ENCODE results near the gene P2RX7. TPM values are rescaled to one million over a fixed set of nuclear protein-coding genes. Genes with fewer than 3 reads are reported as not detected.
"Not testable (repeated sequence)": the region's sequence is repeated elsewhere in the genome, so short reads cannot be mapped to it uniquely, and the experiment has no call there.

The P2RX7 gene
- total and polyA plus RNA-seq, 7 donors = 0.60 to 8.0 (median 3.9) TPM

GRCh38 chr12:121229826-121230537 is 97.3 kb downstream of the P2RX7 start:
- H3K4me1 ChIP-seq; intact Hi-C loops (cut with DNase I); H3K4me3 ChIP-seq; H3K27ac ChIP-seq; H3K9me3 ChIP-seq; H3K27me3 ChIP-seq: not testable (repeated sequence)
- peak; percentile 84 for DNase-seq
- TF ChIP-seq CTCF (IDR thresholded peaks at IDR 0.05) = peak; percentile 43 to 94 (median 74)
- H3K36me3 ChIP-seq = peaks cover 0 to 41% (median 14%) of the 10 kb centered on the region in 4 donors
- WGBS, 2 donors = 38 to 47% methylated on average over 19 of the region's 19 CpGs

- Histone ChIP-seq H3K4me1 (peaks cover 0 to 6% (median 3%) of the 10 kb centered on the region in 4 donors), H3K36me3 (peaks cover 0 to 40% (median 14%) of the 10 kb centered on the region in 4 donors), H3K27me3 (no peaks in the 10 kb centered on the region), H3K27ac (no peak overlapping the region), H3K9me3 (no peaks in the 10 kb centered on the region), H3K4me3 (no peak overlapping the region)
- intact Hi-C loops (cut with DNase I) = no loop called here
- TF ChIP-seq POLR2A (IDR thresholded peaks at IDR 0.05) = no peak
- peak in 1 of 4 experiments; percentile 30 for TF ChIP-seq CTCF (IDR thresholded peaks at IDR 0.05)
- WGBS, 2 donors = 86 to 92% methylated on average over 12 of the region's 12 CpGs
- no peak for DNase-seq
These were observed 97.8 kb downstream of the P2RX7 start for GRCh38 chr12:121230538-121230907.

- peaks cover 0 to 9% (median 5%) of the 10 kb centered on the region in 4 donors for H3K4me1 ChIP-seq
- no peak for DNase-seq
- no peaks in the 10 kb centered on the region for H3K9me3 ChIP-seq
- TF ChIP-seq CTCF (IDR thresholded peaks at IDR 0.05) (no peak), EP300 (IDR thresholded peaks at IDR 0.05) (no peak), POLR2AphosphoS5 (IDR thresholded peaks at IDR 0.05) (no peak), POLR2A (IDR thresholded peaks at IDR 0.05) (no peak)
- intact Hi-C loops (cut with DNase I) = no loop called here
- no peaks in the 10 kb centered on the region for H3K27me3 ChIP-seq
- H3K27ac ChIP-seq = no peak overlapping the region
- H3K4me3 ChIP-seq = no peak overlapping the region
- 88 to 94% methylated on average over 16 of the region's 16 CpGs for WGBS, 2 donors
- peaks cover 0 to 31% (median 9%) of the 10 kb centered on the region in 4 donors for H3K36me3 ChIP-seq
These were observed 99.5 kb downstream of the P2RX7 start for GRCh38 chr12:121232163-121232562.

GRCh38 chr12:121232977-121233627 is 100.4 kb downstream of the P2RX7 start:
- H3K27ac ChIP-seq = no peak overlapping the region
- no peak for DNase-seq
- H3K36me3 ChIP-seq = peaks cover 0 to 31% (median 9%) of the 10 kb centered on the region in 4 donors
- H3K9me3 ChIP-seq = no peaks in the 10 kb centered on the region
- no peak overlapping the region for H3K4me3 ChIP-seq
- 87 to 93% methylated on average over 14 of the region's 14 CpGs for WGBS, 2 donors
- intact Hi-C loops (cut with DNase I) = no loop called here
- no peak for TF ChIP-seq CTCF (IDR thresholded peaks at IDR 0.05)
- no peaks in the 10 kb centered on the region for H3K27me3 ChIP-seq
- H3K4me1 ChIP-seq = peaks cover 0 to 18% (median 14%) of the 10 kb centered on the region in 4 donors
